HG03175 (cell line): ENCODE data around the gene OS9.
A peak's percentile ranks its signal among the peaks of the same experiment; 100 is the strongest.

Experiments
- ATAC-seq: cut with Tn5 transposase; IDR thresholded peaks from one replicate; pipeline ENCODE4 v1.9.1; 2021; ENCODE audit warnings: mild to moderate bottlenecking, moderate library complexity; ENCODE audit not compliant: unreplicated experiment

Gene OS9

DNA sequence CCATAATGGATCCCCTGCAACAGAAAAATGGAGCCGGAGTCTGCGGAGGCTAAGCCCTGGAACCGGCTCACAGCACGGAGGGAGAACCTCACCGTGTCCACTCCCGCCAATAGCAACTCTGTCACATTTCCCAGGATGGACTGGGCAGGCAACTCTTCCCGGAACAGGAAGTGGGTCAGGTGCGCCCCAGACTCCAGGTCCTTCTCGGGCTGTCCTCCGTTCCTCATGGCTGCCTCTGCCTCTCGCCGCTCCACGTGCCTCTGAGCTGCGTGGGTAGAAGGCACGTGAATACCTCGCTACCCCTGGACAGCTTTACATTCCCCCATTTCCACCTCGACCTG lies 70.7 kb downstream of the OS9 start:
- no peak for ATAC-seq

DNA sequence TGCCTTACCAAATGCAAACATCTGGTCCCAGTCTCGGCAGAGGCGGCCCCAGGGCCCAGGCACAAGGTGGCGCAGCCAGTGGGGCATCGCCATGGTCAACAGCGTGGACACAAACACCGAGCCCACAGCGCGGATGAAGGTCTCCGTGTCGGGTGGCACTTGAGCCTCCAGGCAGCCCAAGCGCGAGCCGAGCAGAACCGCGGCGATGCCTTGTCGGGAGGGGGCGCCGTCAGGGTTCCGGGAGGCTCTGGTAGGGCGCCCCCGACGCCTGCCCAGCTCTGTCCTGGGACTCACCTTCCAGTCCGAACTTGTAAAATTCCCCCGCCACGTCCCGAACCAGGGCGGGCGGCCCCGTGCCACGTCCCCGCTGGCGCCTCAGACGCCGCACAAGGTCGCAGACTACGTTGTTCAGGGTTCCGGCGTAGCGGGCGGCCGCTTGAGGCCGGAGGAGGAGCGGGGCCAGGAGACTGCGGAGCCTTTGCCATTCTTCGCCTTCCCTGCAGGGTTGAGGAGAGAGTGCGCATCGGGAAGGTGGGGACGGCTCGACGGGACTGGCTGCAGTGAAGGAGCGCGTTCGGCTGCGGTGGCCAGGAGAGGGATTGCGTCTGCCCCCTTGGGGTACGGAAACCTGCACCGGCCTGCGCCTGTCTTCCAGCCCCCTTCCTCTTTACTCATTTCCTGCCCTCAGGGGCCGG lies 71.2 kb downstream of the OS9 start:
- peak; percentile 61 for ATAC-seq

DNA sequence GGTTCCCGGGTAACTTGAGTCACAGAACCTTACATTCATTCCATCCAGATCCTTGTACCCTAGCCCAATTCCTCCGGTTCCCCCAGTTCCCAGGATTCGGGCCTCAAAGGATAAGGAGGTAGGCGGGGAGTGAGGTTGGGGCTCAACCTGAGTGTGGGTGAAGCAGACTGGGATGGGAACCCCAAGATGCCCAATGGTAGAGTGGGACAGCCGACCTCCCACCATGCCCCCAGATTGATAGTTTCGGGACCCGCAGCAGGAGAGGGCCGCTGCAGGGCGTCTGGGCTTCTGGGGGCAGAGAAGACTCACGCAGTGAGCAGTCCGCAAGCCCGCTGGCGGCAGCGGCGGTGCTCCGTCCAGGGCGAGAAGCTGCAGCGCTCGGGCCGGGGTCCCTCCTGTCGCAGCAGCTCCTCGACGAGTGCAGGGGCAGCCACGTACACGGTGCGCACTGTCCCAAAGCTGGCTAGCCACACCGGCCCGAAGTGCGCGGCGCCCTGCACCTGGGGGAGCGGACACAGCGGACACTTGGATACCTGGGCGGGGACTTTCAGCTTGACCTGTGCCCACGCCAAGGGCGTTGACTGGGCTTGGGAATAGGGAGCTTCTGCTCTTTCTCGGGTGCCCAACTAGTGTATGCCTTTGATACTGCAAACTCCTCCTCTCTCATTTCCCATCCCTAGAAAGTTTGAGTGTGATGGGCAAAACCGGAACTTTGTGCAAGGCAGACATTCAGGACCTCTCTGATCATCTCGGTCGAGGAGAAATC lies 71.9 kb downstream of the OS9 start:
- ATAC-seq: no peak

DNA sequence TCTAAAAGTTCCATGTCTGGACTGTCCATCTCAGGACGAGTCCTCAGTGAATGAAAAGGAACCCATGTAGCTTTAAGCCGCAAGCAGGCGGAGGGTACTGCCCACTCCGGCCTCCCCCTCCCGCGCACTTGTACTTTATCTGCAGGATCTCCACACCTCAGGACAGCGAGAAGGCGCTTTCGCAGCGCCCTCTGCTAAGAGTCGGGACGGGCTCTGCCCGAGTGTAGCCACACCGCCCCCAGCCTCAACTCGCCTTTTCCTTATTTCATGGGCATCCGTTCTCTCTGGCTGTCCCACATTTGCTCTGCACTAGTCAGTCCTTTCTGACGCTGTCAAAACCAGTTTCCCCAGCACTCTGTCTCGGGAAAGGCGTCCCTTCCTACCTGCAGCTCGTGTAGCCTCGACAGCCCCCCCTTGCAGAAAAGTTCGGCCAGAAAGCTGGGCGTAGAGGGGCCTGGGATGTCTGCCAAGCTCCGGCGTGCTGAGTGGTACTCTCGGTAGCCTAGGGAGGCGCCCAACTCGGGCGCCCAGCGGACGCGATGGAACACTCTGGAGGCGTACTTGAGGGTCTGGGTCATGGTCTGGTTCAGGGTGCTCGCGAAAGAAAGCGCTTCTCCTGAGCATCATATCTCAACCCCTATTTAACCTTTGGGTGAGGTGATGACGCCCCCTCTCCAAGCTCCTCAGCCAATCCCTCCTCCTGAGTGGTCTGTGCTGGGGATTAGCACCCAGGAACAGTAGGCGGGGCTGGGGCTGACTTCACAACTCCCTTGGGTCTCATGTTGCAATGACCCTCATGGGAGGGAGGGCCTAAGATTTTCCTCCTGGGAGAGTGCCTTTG lies 72.8 kb downstream of the OS9 start, which contains the start of gene CYP27B1:
TSS of gene CYP27B1 (minus strand) at position 615 of the 841 bp plus-strand sequence. CDS start at position 578, 37 bp downstream.
- no peak for ATAC-seq

DNA sequence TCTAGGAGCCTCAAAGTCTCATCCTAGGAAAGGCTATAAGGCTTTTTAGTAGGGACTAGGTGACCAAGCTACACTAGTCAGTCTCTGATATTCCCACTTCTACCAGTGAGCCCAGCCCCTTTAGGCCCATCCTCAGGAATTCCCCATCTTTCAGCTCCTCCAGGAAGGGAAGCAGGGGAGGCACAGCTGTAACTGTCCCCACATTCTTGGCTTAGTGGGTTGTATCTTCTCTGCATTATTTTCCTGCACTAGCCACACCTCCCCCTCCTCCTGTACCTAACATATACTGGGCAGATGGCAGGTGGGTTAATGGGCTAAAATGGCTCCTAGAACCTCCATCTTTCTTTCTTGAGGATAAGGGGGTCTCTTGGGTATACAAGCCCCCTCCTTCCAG lies 73.4 kb downstream of the OS9 start:
- ATAC-seq: no peak

DNA sequence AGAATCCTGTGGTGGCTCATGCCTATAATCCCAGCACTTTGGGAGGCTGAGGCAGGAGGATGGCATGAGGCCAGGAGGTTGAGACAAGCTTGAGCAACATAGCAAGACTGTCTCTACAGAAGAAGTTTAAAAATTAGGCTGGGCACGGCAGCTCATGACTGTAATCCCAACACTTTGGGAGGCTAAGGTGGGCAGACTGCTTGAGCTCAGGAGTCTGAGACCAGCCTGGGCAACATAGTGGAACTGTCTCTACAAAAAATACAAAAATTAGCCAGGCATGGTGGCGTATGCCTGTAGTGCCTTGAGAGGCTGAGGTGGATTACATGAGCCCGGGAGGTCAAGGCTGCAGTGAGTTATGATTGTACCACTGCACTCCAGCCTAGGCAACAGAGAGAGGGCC lies 73.9 kb downstream of the OS9 start:
- ATAC-seq: no peak

DNA sequence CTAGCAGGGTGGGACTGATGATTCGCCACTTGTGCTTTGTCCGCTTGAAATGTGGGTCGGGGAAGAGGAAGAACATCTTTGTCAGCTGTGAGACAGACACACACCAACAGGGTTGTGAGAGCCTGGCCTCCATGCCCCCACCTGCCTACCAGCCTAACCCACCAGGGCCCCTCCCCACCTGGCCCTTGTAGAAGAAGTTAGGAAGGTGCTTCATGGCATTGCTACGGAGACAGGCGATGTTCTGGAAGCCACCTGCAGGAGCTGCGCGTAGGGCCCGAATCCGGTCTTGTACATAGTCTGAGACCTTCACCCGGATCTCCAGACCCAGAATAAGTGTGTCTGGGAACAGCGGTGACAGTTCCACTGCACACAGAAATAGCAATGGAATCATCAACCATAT lies 75.7 kb downstream of the OS9 start:
- ATAC-seq: no peak

DNA sequence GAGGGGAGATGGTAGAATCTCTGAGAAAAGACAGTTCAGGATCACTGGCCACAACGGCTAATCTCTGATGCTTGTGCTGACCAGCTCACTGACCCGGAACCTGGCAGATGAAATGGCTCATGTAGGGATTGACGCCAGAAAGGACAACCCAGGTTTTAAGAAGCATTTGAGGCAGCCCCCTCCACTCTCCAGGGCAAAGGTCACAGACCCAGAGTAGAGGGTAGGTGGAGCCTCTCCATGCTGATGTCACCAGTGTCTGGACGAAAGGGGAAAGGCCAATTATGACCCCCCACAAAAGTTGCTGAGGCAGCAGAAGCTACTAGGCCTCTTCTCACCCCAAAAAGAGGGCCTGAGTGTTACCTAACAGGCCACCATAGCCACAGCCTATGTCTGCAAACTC lies 76.8 kb downstream of the OS9 start:
- no peak for ATAC-seq
